Stimulated activated CD4-positive, alpha-beta T cell treated with anti-CD3 and anti-CD28 coated beads, TNF-alpha, amount 100 ng/mL, for 48 hours (primary cell): ENCODE results near the gene POTEF.
"Not testable (repeated sequence)": the region's sequence is repeated elsewhere in the genome, so short reads cannot be mapped to it uniquely, and the experiment has no call there.

Experiments used
- DNase-seq, 3 donors: peaks; one replicate each; pipeline ENCODE4 v3.0.0-alpha.2; 2020; ENCODE audit warnings: low read depth in 3 of 3

POTEF gene

GRCh38 chr2:130152816-130153595, 24.0 kb upstream of the POTEF start:
- no peak for DNase-seq

- not testable (repeated sequence) for DNase-seq
Observed at GRCh38 chr2:130152136-130152815, 23.3 kb upstream of the POTEF start.

GRCh38 chr2:130151145-130151512, 22.1 kb upstream of the POTEF start:
- not testable (repeated sequence) for DNase-seq

- DNase-seq, result no peak
Observed at GRCh38 chr2:130150181-130151144, 21.4 kb upstream of the POTEF start.

GRCh38 chr2:130148515-130148914, 19.5 kb upstream of the POTEF start:
- not testable (repeated sequence) for DNase-seq

- DNase-seq, result peak; percentile 18 to 59 (median 38)
Observed at GRCh38 chr2:130145006-130145414, 16.0 kb upstream of the POTEF start, which contains the start of gene CCDC74B. TSS of gene CCDC74B (minus strand) at chr2:130145112. CDS start at chr2:130144996, 116 bp downstream.

- not testable (repeated sequence) for DNase-seq
Observed at GRCh38 chr2:130143266-130144039, 14.4 kb upstream of the POTEF start.

- not testable (repeated sequence) for DNase-seq
Observed at GRCh38 chr2:130142396-130143265, 13.6 kb upstream of the POTEF start.

GRCh38 chr2:130141645-130142370, 12.8 kb upstream of the POTEF start:
- DNase-seq, result not testable (repeated sequence)

GRCh38 chr2:130141002-130141401, 12.0 kb upstream of the POTEF start:
- not testable (repeated sequence) for DNase-seq

GRCh38 chr2:130140516-130140915, 11.5 kb upstream of the POTEF start:
- not testable (repeated sequence) for DNase-seq

GRCh38 chr2:130139331-130140280, 10.6 kb upstream of the POTEF start:
- not testable (repeated sequence) for DNase-seq

GRCh38 chr2:130138841-130139251, 9.8 kb upstream of the POTEF start:
- not testable (repeated sequence) for DNase-seq

GRCh38 chr2:130138326-130138725, 9.3 kb upstream of the POTEF start:
- DNase-seq, result not testable (repeated sequence)

GRCh38 chr2:130137118-130137517, 8.1 kb upstream of the POTEF start:
- DNase-seq, result not testable (repeated sequence)

GRCh38 chr2:130136546-130136945, 7.5 kb upstream of the POTEF start:
- not testable (repeated sequence) for DNase-seq

- DNase-seq, result no peak
Observed at GRCh38 chr2:130135692-130136541, 6.9 kb upstream of the POTEF start.
